Measurements from ENCODE around the gene RASL10B.
"Not testable (repeated sequence)": the region's sequence is repeated elsewhere in the genome, so short reads cannot be mapped to it uniquely, and the experiment has no call there.

The RASL10B gene

GRCh38 chr17:35731239-35731916 is at the start of gene RASL10B:
Gene RASL10B (plus strand): TSS chr17:35731639. CDS start chr17:35735185, 3,546 bp downstream.
- peak; percentile 37 for DNase-seq

DNA sequence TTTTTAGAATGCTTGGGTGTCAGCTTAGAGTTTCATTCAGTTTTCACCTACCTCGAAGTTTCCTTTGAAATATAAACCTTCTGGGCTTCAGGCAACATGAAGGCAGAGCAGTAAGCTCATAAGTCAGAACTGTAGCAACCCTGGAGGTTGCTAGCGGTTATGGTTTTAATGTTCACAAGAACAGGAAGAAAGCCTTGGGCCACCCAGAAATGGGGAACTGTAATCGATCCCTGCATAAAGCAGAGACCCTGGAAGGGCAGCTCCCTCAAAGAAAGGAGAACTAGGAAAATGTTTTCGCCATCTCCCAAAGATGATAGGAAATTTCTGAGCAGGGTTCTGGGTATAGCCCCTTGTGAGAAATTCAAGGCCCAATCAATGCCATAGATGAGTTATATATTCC is 47.8 kb upstream of the RASL10B start:
- DNase-seq: no peak

DNA sequence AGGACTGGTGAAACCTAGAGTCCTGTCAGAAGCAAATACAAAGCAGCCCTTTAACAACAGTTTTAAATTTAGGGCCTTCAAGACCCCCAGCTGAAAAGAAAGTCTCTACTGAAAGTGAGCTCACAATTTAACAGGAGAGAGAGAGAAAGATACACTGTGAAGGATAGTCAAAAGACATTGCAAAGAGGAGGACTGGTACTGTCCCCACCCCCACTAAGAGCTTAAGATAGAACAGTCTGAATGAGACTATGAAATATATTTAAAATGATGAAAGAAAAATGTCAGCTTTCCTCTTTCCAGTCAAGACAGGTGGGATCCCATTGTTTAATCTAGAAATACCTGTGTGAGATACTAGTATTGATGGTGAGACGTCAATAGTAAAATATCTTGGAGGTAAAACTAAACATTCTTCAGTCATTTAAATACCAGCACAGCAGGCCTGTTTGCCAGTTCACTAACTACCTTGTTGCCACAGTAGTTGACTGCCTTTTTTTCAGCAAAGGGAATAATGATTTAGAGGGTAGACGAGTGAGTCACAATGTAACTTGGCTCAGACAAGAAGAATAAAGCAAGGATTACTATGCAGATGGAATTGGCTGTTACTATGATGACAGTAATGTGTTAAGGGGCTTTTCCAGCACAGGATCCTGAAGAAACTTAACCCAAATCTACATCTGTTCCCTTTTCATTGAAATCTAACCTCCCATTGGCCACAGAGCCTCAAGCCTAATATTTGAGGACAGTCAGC is 47.2 kb upstream of the RASL10B start:
- no peak for DNase-seq

DNA sequence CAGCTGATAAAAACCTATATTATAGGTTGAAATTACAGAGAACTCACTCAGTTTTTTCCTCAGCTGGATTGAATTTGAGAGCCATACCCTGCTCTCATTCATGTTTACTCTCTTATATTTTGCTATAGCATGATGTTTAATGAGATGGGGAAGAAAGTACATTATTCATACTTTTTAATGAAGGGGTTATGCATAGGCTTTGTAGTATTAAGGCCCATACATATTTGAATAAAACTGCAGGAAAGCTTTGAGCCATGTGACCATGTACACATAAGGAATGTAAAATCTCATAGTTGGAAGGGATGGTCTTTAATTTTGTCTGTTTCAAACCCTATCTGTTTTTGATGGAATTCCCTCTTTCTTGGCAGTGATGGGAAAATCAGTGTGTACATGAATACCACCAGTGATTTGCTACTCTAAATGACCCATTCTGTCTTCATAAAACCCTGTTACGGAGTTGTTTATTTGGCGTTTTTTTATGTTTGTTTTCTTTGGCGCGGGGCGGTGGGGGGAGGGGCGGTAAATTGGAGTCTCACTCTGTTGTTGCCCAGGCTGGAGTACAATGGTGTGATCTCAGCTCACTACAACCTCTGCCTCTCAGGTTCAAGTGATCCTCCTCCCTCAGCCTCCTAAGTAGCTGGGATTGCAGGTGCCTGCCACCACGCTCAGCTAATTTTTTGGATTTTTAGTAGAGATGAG is 38.8 kb upstream of the RASL10B start:
- DNase-seq: no peak

DNA sequence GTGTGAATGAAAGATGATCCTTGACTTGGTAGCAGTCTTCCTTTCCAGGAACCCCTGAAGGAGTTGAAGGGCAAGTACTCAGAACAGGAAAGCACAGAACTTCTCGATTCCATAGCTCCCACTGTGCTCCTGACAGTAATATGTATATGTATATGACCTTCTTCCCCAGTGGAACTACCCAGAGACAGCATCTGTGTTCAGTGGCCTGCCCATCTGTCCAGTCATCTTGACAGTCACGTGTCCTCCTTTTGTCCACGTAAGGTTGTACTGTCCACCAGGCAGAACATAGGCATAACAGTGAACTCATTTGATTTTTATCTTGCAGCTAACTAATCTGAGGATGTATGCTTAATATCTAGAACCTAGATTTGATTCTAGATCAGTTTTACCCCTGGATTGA is 37.8 kb upstream of the RASL10B start:
- DNase-seq: no peak

DNA sequence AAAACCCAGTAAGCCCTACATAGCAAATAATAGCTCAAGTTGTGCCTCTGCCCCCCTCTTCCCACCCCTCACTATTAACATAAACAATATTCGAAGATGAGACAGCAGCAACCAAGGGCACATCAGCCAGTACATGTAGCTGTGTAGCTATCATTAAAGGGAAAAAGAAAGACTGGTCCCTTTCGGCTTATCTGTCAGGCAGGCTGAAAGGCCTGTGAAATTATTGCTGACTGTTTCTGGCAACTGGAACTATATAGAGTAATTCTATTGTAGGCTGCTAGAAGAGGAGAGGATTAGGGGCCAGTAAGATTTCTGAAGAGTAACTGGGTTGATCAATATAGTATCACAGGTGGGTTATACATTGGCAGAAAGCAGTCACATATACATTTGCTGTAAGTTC is 36.5 kb upstream of the RASL10B start:
- no peak for DNase-seq

DNA sequence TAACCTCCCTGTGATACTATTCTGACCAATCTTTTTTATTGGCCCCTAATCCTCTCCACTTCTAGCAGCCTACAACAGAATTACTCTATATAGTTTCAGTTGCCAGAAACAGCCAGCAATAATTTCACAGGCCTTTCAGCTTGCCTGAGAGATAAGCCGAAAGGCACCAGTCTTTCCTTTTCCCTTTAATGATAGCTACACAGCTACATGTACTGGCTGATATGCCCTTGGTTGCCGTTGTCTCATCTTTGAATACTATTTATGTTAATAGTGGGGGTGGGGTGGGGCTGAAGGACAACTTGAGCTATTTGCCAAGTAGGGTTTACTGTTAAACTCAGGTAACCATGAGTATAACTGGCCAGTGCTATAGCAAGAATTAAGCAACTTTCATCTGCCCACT is 35.8 kb upstream of the RASL10B start:
- no peak for DNase-seq

DNA sequence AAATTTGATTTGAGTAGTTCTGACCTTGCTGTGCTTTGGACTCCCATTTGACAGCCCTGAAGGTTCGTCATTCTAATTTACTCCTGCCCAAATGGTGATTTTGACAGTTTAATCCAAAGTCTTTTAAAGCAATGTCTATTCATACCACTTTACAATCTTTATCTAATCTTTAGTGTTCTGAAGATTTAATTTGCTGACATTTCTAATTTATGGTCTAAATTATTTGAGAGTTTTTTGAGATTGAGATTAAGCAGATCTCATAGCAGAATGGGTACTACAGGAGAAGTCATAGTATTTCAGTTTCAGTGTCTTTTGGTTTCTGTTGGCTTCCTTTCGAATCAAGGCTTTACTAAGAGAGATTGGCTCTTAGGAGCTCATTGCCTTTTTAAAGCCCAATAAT is 32.6 kb upstream of the RASL10B start:
- DNase-seq: no peak

- no peak for DNase-seq
Observed at GRCh38 chr17:35700150-35700549, 31.3 kb upstream of the RASL10B start.

DNA sequence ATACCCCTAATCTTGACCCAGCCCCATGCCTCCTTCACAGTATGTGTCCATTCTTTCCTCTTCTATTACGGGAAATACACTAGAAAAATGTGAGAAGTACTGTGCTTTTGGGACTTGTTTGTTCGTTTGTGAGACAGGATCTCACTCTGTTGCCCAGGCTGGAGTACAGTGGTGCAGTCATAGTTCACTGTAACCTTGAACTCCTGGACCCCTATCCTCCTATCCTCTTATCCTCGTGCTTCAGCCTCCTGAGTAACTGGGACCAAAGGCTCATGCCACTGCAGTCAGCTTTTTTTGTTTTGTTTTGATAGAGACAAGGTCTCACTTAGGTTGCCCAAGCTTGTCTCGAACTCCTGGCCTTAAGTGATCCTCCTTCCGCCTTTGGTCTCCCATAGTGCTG is 29.9 kb upstream of the RASL10B start:
- DNase-seq: no peak

GRCh38 chr17:35703308-35703707 is 28.1 kb upstream of the RASL10B start:
- DNase-seq: not testable (repeated sequence)

- no peak for DNase-seq
Observed at GRCh38 chr17:35705230-35705629, 26.2 kb upstream of the RASL10B start.

GRCh38 chr17:35705705-35706104 is 25.7 kb upstream of the RASL10B start:
- DNase-seq: no peak

DNA sequence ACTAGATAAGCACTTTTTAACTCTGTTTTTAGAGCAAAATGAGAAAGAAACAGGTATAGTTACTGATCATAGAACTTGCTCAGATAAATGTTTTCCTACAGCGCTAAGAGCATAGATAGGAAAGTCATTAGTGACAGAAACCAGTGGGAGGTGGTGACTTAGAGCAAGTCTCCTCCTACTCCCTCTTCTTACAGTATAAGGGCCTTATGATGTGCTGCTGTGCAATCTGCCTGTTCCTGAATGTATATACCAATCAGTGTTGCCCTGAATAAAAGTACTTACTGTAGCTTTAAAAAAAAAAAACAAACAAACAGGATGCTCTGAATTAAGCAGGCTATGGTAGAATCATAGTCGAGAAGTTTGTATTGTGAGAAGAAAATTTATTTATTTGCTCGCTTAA is 23.3 kb upstream of the RASL10B start:
- DNase-seq: no peak

GRCh38 chr17:35708951-35709350 is 22.5 kb upstream of the RASL10B start:
- no peak for DNase-seq

- DNase-seq: no peak
Observed at GRCh38 chr17:35709874-35710273, 21.6 kb upstream of the RASL10B start.

DNA sequence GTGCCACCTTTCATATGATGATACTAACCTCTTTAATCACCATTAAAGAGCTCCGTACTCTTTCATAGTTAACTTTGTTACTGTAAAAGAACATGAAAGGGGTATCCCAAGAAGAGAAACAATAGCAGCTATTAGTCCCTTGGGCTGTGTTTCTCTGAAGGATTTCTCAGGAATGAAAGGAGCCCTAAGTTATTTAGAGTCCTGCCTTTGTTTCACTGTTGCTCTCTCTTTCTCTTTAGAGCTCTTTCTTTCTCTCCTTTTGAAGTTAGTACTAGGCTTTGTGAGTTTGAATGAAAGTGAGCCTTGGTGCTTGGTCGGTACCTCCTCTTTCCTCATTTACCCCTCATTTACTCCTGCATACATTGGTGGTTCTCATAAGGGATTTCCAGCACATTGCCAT is 20.5 kb upstream of the RASL10B start:
- no peak for DNase-seq

GRCh38 chr17:35713069-35713728 is 18.2 kb upstream of the RASL10B start:
- DNase-seq: no peak

GRCh38 chr17:35714988-35715387 is 16.5 kb upstream of the RASL10B start:
- no peak for DNase-seq

- DNase-seq: no peak
Observed at GRCh38 chr17:35715416-35715815, 16.0 kb upstream of the RASL10B start.

DNA sequence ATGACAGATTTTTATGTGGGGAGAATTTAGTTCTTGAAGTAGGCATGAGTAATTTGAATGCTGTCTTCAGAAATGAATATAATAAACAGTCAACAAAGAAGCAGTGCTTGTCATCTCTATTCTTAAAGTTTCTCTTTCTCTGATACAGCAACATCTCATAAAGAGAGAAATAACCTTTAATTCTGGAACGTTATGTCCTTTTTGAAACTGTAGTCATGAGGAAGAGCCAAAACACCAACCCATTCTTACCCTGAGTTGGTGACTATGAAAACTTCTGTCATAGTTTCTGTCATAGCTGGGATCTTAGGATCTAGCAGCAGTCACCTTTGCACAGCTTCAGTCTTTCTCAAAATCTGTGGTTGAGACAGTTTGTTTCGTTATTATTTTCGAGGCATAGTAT is 15.3 kb upstream of the RASL10B start:
- DNase-seq: no peak

DNA sequence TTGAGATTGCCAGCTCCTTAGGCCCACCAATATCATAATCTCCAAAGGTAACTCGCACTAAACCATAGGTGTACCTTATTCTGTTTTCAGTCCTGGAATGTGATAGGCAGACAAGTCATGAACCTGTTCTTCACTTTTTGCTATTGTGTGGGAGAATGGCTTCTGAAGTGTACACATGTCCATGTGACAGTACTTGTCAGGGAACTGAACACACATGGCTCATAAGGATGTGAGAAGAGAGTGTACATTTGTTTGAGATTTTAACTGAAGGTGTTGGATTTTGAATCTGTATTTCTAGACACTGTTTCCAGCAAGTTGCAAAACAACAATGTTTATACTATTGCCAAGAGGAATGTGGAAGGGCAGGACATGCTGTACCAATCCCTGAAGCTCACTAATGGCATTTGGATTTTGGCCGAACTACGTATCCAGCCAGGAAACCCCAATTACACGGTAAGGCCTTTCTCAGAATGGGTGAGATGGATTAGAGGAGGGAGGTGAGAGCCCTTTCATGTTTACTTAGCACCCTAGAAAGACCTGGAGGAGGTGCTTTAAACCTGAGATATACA is 14.5 kb upstream of the RASL10B start:
- DNase-seq: no peak

- no peak for DNase-seq
Observed at GRCh38 chr17:35717475-35717874, 14.0 kb upstream of the RASL10B start.

Measured in CD4-positive, alpha-beta T cell treated with Interleukin-10 for 1 hour (primary cell).